HEK293 (cell line): ENCODE data around the gene VGLL4.

Source experiments
- CTCF ChIP-seq: fragments of 450-650 bp; formaldehyde crosslinking; IDR thresholded peaks from 2 replicates; pipeline ENCODE4 v1.5.1; 2016; ENCODE audit warnings: missing biosample characterization, missing genetic modification characterization
- HOXC10 ChIP-seq: sonication (generic); formaldehyde crosslinking; IDR thresholded peaks from 2 replicates; pipeline ENCODE4 v1.8.1; 2023; ENCODE audit warnings: mild to moderate bottlenecking, missing genetic modification reagents
- REST ChIP-seq: fragments of 450-650 bp; formaldehyde crosslinking; IDR thresholded peaks from 2 replicates; pipeline ENCODE4 v1.5.1; 2016; ENCODE audit warnings: missing biosample characterization, missing genetic modification characterization
- ZNF121 ChIP-seq: fragments of 450-650 bp; formaldehyde crosslinking; IDR thresholded peaks from 2 replicates; pipeline ENCODE4 v1.5.1; 2016; ENCODE audit warnings: missing biosample characterization, missing genetic modification characterization
- ZNF274 ChIP-seq, 2 experiments: fragments of 200-500 bp in 1 of 2; fragments of 450-650 bp in 1 of 2; sonication (Bioruptor generic) in 1 of 2; formaldehyde crosslinking in 1 of 2; IDR thresholded peaks; 2 replicates each; pipeline versions ENCODE4 v1.5.1 to v1.6.1; 2014 to 2016; ENCODE audit warnings: borderline replicate concordance in 1 of 2, inconsistent platforms in 1 of 2, low read length in 1 of 2, missing biosample characterization in 1 of 2, missing genetic modification characterization in 1 of 2
- ZNF324 ChIP-seq: fragments of 450-650 bp; formaldehyde crosslinking; IDR thresholded peaks from 2 replicates; pipeline ENCODE4 v1.5.1; 2016; ENCODE audit warnings: missing biosample characterization, missing genetic modification characterization
- ZNF510 ChIP-seq: fragments of 450-650 bp; formaldehyde crosslinking; IDR thresholded peaks from 2 replicates; pipeline ENCODE4 v1.5.1; 2018; ENCODE audit warnings: mild to moderate bottlenecking, missing genetic modification characterization, missing biosample characterization; ENCODE audit not compliant: insufficient replicate concordance
- ZNF558 ChIP-seq: fragments of 450-650 bp; formaldehyde crosslinking; IDR thresholded peaks from 2 replicates; pipeline ENCODE4 v1.5.1; 2016; ENCODE audit warnings: missing biosample characterization, missing genetic modification characterization
- ZNF677 ChIP-seq: fragments of 450-650 bp; IDR thresholded peaks from 2 replicates; pipeline ENCODE4 v1.5.0; 2018; ENCODE audit warnings: missing biosample characterization, mild to moderate bottlenecking, missing genetic modification characterization, moderate library complexity
- ZXDB ChIP-seq: fragments of 450-650 bp; formaldehyde crosslinking; IDR thresholded peaks from 2 replicates; pipeline ENCODE4 v1.5.1; 2016; ENCODE audit warnings: missing biosample characterization, missing genetic modification characterization

- TF ChIP-seq ZNF510 (tag by site-specific recombination), result no peak
- no peak for TF ChIP-seq CTCF (tag by site-specific recombination)
- no peak for TF ChIP-seq REST (tag by site-specific recombination)
- TF ChIP-seq ZNF274 (IDR thresholded peaks at IDR 0.05; ENCODE audit: low read length), result no peak
- no peak for TF ChIP-seq ZNF274 (tag by site-specific recombination; IDR thresholded peaks at IDR 0.05; ENCODE audit: borderline replicate concordance)
- TF ChIP-seq ZNF558 (tag by site-specific recombination), result no peak
- TF ChIP-seq ZNF324 (tag by site-specific recombination), result no peak
- TF ChIP-seq HOXC10, result no peak
- TF ChIP-seq ZNF121 (tag by site-specific recombination), result no peak
- TF ChIP-seq ZXDB, result no peak
- TF ChIP-seq ZNF677, result no peak
Measured at GRCh38 chr3:11591002-11591355, 52.7 kb downstream of the VGLL4 start.
